Nucleus accumbens (tissue), 56 donors: Measurements from ENCODE around the gene SCN8A.

Source experiments
- DNase-seq, 56 donors: peaks; one replicate each; lab custom pipeline; 2025; lab: John Stamatoyannopoulos, UW

The SCN8A gene

DNA sequence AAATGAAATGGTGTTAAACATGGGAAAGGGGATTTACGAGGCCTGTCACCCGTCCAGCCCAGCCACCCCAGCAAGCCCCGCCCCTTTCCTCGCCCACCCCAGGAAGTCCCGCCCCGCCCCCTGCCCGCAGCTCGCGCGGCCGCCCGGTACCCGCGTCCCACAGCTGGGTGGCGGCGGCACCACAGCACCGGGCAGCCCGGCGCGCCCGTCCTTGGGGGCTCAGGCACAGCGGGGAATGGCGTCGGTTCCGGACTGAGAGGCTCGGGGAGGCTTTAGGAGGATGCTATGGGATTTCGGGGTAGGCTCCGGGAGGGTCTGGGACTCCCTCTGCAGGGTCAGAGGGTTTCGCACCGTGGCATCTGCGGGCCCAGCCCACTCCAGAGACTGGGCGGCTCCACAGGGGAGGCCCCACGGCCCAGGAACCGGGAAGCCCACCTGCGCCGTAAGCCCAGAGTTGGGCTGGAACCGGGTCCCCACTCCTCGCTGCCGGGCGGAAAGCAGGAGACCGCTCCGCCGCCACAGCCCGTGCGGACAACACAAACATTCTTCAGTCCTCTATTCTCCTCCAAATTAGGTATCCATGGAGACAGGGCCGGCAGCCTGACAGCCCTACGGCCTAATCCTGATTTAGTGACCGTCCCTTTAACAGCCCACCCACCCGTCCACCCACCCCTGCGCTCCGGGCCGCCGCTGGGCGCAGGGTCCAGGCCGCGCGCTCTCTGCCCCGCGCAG lies 256.0 kb downstream of the SCN8A start:
- DNase-seq = peak in 9 of 56 donors; percentile 5 to 56 (median 12)

- DNase-seq = peak in 1 of 56 donors; percentile 21
These were observed 256.8 kb downstream of the SCN8A start for GRCh38 chr12:51847643-51848325.

GRCh38 chr12:51848326-51848727 lies 257.3 kb downstream of the SCN8A start, which contains the start of gene FIGNL2:
FIGNL2 (minus strand) TSS chr12:51848718; CDS start chr12:51822413, 26,305 bp downstream.
- DNase-seq = no peak

GRCh38 chr12:51848841-51849735 lies 258.1 kb downstream of the SCN8A start:
- no peak for DNase-seq

DNA sequence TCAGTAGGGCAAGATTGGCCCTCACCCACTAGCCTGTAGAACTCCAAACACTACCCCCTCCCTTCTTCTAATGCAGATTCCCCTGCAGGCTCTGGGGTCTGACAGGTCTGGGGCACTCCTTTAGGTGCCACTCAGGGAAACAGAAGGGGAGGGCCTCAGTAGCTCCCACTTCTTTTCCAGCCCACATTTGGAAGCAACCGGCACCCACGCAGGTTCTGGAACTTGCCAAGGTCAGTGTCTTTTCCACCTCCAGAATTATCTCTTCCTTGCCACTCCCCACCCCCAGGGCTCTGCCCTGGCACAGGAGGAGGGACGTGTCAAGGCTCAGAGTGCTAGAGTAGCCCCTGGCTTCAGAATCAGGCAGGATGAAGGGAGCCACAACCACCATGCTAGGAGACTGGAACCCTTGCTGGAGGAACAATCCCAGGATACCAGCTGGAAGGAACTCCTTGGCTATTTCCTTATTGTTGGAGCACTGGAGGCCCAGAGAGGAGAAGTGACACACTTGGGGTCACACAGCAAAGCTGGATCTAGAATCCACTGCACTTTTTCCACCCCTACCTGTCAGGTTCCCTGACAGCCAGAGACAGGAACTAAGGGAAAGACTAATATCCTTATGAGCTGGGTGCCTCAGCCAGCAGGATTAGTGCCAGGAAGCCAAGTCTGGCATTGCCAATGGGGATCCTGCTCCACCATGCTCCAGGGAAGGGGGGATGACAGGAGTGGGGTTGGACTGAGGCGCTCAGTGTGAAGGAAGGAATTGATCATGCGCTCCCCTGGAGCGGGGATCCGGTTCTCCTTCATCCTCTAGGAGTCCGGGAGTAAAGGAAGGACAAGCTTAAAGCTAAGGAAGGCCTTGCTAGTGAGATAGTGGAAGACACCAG lies 259.3 kb downstream of the SCN8A start:
- no peak for DNase-seq

- DNase-seq = no peak
These were observed 259.9 kb downstream of the SCN8A start for GRCh38 chr12:51850965-51851299.

GRCh38 chr12:51851413-51852124 lies 260.5 kb downstream of the SCN8A start:
- DNase-seq = no peak

DNA sequence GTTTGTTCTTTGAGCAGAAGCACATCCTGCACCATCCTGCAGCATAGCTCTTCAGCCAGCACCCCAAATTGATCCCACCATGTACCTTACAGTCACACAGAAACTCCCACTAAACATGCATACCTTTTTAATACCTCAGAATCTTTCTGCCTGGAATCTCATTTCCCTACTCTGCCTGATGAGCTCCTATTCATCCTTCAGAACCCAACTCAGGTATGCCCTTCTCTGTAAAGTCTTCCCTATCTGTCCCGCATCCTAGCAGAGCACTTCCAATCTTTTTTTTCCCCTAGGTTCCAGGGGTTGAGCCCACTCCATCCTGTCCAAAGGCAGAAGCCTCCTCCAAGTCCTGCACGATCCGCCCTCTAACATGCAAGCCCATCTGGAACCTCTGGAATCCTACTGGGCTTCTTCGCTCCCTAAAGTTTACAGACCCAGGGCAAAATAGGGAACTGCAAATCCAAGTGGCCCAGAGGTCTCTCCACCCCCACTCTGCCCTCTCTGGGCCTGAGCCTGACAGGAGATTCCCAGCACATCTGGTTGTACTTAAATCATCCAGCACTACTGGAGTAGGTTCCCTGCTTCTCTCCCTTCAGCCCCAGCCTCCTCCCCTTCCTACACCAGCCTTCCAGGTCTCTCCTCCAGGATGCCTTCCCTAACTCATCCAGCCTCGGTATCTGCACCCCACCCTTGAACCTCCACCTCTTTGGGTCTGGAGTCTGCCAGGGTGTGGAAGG lies 261.5 kb downstream of the SCN8A start:
- DNase-seq = no peak

DNA sequence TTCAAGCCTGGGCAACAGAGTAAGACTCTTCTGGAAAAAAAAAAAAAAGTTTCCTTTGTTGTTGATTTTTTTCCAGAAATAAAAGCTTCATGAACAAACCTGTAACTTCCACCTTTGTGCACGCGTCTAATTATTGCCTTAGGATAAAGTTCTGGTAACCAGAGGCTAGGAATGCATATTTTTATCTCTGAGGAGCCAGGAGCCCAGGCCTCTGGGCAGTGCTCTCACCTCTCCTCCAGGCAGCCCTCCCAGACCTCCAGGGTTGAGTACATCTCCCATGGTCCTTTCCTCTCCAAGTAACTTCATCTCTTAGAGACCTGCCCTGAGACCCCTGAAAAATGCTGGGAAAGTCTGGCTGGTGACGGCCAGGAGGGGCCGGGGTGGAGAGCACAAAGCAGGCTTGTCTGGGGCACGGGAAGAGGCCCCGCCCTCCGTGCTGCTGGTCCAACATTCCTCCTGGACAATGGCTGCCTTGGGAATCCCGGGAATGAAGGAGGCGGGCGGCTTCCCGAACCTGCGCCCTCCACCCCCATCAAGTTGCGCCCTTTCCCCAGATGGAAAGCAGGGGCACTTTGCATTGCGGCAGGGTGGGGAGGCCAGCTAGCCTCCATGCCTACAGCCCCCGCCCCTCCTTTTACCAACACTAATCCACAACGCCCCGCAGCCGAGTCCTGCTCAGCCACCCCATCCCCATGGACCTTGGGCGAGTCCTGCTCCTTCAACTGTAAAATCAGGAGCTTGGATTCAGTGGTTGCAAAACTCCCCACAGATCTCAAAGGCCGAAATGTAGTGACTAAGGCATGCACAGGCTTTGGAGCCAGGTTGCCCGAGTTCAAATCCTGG lies 264.8 kb downstream of the SCN8A start:
- no peak for DNase-seq

DNA sequence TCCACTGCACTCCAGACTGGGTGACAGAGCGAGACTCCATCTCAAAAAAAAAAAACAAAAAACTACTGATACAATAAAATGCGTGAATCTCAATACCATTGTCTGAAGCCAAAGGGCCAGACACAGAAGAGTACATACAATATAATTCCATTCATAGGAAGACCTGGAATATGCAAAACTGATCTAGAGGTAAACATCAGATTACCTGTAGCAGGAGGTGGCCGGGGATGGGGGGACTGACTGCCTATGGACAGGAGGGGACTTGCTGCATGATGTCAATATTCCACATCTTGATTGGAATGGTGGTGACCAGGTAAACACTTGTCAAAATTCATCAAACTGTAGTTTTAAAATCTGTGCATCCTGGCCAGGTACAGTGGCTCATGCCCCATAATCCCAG lies 270.0 kb downstream of the SCN8A start:
- no peak for DNase-seq
